GM12878 (cell line): ENCODE results near the gene SDC1. TPM values are rescaled to one million over a fixed set of nuclear protein-coding genes. Genes with fewer than 3 reads are reported as not detected.

Experiments
- CBX5 ChIP-seq: sonication (generic); IDR thresholded peaks from 2 replicates; pipeline ENCODE4 v1.6.1; 2016; ENCODE audit warnings: low read depth, moderate library complexity, mild to moderate bottlenecking, inconsistent platforms
- CUX1 ChIP-seq: IDR thresholded peaks from 2 replicates; pipeline ENCODE4 v1.6.1; 2012; ENCODE audit warnings: improper control_type of control experiment, low read depth, low read length; ENCODE audit not compliant: insufficient replicate concordance
- E2F8 ChIP-seq: fragments of 450-650 bp; IDR thresholded peaks from 2 replicates; pipeline ENCODE4 v1.6.1; 2018; ENCODE audit warnings: mild to moderate bottlenecking, low read depth, moderate library complexity; ENCODE audit not compliant: partially characterized antibody
- NFIC ChIP-seq: IDR thresholded peaks from 2 replicates; pipeline ENCODE4 v1.6.1; 2012; ENCODE audit warnings: low read depth, mild to moderate bottlenecking, inconsistent platforms, low read length, moderate library complexity
- NFYB ChIP-seq: IDR thresholded peaks from 2 replicates; pipeline ENCODE4 v1.6.1; 2011; ENCODE audit warnings: low read depth, mild to moderate bottlenecking, low read length, improper control_type of control experiment, moderate library complexity; ENCODE audit not compliant: insufficient read depth
- PML ChIP-seq: IDR thresholded peaks from 2 replicates; pipeline ENCODE4 v1.6.1; 2012; ENCODE audit warnings: low read length, inconsistent platforms
- TCF3 ChIP-seq: IDR thresholded peaks from 2 replicates; pipeline ENCODE4 v1.6.1; 2012; ENCODE audit warnings: low read depth, mild to moderate bottlenecking, low read length, borderline replicate concordance; ENCODE audit not compliant: insufficient read depth
- TCF7 ChIP-seq: IDR thresholded peaks from 2 replicates; pipeline ENCODE4 v1.6.1; 2014; ENCODE audit warnings: antibody characterized with exemption, borderline replicate concordance
- ZNF384 ChIP-seq: IDR thresholded peaks from 2 replicates; pipeline ENCODE4 v1.6.1; 2012; ENCODE audit warnings: low read depth, mild to moderate bottlenecking, low read length, improper control_type of control experiment, borderline replicate concordance
- ZNF622 ChIP-seq: fragments of 450-650 bp; IDR thresholded peaks from 2 replicates; pipeline ENCODE4 v1.6.1; 2017; ENCODE audit warnings: mild to moderate bottlenecking, inconsistent platforms
- polyA plus RNA-seq, 11 experiments: library from polyadenylated mRNA; depleted of rRNA in 4 of 11; unstranded in 6 of 11; stranded (reverse) in 5 of 11; fragments of >200 nt; fragmentation: Nextera tagmentation in 4 of 11; fragmentation: Illumina TruSeq in 1 of 11; extraction: Ambion mirVana in 4 of 11; extraction: Trizol in 1 of 11; gene quantifications; 1 replicate in 1 of 11; 2 replicates in 10 of 11; pipeline versions ENCODE4 v1.2.1 to v1.2.3, GENCODE V29; 2011 to 2016; ENCODE audit warnings: inconsistent platforms in 2 of 11, missing spikeins in 2 of 11, low read depth in 1 of 11
- total RNA-seq, 4 experiments: library from RNA; depleted of rRNA in 3 of 4; stranded (reverse); fragments of >200 nt in 3 of 4; fragmentation: Illumina TruSeq in 1 of 4; extraction: Trizol in 1 of 4; gene quantifications; 2 replicates each; pipeline versions ENCODE4 v1.2.1 to v1.2.3, GENCODE V29; 2013 to 2021
- TF ChIP-seq, protein P1 (sequence below): fragments of 450-650 bp; IDR thresholded peaks from 2 replicates; pipeline ENCODE4 v1.6.1; 2014; ENCODE audit warnings: mild to moderate bottlenecking
- TF ChIP-seq, protein P2 (sequence below): fragments of 450-650 bp; IDR thresholded peaks from 2 replicates; pipeline ENCODE4 v1.6.1; 2017; ENCODE audit warnings: low read depth, mild to moderate bottlenecking, moderate library complexity
- TF ChIP-seq, protein P3 (sequence below): fragments of 450-650 bp; formaldehyde crosslinking; IDR thresholded peaks from 2 replicates; pipeline ENCODE4 v1.5.0; 2022; ENCODE audit warnings: mild to moderate bottlenecking, missing genetic modification characterization

SDC1 gene
- total and polyA plus RNA-seq, 10 of the 15 experiments (the other 5 are each of a cell fraction or from before 2014, with no cell fraction given): 0.85 to 36.8 (median 23.7) TPM

DNA sequence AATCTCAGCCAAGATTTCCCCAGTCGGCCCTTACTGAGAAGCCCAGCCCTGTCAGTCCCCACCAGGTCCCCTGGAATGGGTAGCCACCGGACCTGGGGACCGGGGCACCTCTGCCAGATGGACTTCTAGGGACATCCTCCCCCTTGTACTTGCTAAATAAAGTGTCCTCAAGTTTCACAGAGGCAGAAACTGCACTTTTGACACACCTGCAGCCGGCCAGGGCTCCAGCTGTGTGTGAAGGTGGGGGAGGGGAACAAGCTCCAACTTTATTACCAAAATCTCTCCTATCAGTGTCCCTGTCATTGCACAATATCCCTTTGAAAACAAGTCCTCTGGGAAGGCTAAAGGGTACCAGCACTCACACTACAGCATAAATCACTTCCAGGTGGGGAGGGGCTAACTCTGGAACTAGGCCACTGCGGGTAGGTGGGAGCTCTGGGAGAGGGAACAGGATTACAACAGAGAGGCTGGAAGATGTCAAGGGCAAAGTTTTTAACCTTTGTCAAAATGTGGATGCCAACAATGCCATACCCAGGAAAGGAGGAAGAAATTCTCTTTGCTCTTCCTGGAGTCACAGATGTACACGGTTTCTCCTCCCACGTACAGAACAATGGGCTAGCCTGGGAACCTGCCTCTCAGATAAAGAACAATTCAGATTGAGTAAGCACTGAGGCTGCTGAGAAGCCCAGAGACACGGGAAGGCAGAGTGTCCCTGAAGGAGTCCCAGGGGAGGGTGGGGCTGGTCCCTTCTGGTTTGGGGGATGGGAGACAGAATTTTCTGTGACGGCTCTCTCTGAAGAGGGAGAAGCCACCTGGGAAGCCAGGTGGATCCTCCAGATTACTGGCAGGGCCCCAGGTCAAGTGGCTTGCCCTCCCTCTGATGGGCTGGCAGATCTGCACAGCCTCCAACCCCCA, 11.0 kb downstream of the SDC1 start (continued):
- TF ChIP-seq ZNF384 (no peak), NFIC (peak; percentile 44; the same call in 1 of the 2 replicates), CBX5 (no peak), ZNF622 (no peak), E2F8 (no peak), PML (no peak; the same call in 1 of the 2 replicates), NFYB (no peak), CUX1 (peak; percentile 32), TCF3 (peak; percentile 82; the same call in 1 of the 2 replicates), TCF7 (no peak)
- TF ChIP-seq, protein P1, sequence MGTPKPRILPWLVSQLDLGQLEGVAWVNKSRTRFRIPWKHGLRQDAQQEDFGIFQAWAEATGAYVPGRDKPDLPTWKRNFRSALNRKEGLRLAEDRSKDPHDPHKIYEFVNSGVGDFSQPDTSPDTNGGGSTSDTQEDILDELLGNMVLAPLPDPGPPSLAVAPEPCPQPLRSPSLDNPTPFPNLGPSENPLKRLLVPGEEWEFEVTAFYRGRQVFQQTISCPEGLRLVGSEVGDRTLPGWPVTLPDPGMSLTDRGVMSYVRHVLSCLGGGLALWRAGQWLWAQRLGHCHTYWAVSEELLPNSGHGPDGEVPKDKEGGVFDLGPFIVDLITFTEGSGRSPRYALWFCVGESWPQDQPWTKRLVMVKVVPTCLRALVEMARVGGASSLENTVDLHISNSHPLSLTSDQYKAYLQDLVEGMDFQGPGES: no peak
- TF ChIP-seq, protein P2, sequence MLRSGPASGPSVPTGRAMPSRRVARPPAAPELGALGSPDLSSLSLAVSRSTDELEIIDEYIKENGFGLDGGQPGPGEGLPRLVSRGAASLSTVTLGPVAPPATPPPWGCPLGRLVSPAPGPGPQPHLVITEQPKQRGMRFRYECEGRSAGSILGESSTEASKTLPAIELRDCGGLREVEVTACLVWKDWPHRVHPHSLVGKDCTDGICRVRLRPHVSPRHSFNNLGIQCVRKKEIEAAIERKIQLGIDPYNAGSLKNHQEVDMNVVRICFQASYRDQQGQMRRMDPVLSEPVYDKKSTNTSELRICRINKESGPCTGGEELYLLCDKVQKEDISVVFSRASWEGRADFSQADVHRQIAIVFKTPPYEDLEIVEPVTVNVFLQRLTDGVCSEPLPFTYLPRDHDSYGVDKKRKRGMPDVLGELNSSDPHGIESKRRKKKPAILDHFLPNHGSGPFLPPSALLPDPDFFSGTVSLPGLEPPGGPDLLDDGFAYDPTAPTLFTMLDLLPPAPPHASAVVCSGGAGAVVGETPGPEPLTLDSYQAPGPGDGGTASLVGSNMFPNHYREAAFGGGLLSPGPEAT: peak; percentile 16; the same call in 1 of the 2 replicates
- TF ChIP-seq, protein P3, sequence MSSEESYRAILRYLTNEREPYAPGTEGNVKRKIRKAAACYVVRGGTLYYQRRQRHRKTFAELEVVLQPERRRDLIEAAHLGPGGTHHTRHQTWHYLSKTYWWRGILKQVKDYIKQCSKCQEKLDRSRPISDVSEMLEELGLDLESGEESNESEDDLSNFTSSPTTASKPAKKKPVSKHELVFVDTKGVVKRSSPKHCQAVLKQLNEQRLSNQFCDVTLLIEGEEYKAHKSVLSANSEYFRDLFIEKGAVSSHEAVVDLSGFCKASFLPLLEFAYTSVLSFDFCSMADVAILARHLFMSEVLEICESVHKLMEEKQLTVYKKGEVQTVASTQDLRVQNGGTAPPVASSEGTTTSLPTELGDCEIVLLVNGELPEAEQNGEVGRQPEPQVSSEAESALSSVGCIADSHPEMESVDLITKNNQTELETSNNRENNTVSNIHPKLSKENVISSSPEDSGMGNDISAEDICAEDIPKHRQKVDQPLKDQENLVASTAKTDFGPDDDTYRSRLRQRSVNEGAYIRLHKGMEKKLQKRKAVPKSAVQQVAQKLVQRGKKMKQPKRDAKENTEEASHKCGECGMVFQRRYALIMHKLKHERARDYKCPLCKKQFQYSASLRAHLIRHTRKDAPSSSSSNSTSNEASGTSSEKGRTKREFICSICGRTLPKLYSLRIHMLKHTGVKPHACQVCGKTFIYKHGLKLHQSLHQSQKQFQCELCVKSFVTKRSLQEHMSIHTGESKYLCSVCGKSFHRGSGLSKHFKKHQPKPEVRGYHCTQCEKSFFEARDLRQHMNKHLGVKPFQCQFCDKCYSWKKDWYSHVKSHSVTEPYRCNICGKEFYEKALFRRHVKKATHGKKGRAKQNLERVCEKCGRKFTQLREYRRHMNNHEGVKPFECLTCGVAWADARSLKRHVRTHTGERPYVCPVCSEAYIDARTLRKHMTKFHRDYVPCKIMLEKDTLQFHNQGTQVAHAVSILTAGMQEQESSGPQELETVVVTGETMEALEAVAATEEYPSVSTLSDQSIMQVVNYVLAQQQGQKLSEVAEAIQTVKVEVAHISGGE (CRISPR knock-in tag): no peak
